CD4-positive, alpha-beta memory T cell (primary cell): ENCODE measurements around the gene CNN2. TPM values are rescaled to one million over a fixed set of nuclear protein-coding genes. Genes with fewer than 3 reads are reported as not detected.

ENCODE experiments used
- CTCF ChIA-PET: fragments of 350-600 bp; sonication (Branson Sonifier 250); formaldehyde crosslinking; loops from one replicate; lab custom pipeline; 2021; ENCODE audit warnings: inconsistent platforms; ENCODE audit not compliant: partially characterized antibody; lab: Charles Lee
- POLR2A ChIA-PET: fragments of 350-600 bp; sonication (Branson Sonifier 250); formaldehyde crosslinking; loops from one replicate; lab custom pipeline; 2021; ENCODE audit not compliant: partially characterized antibody; lab: Charles Lee
- DNase-seq, 5 donors: peaks; one replicate each; pipeline versions ENCODE4 v3.0.0 to v3.0.0-alpha.2; 2020 to 2022; ENCODE audit warnings: mixed read lengths in 1 of 5
- H3K27ac ChIP-seq: one replicate; pipeline ENCODE4 v1.7.0; 2013; ENCODE audit warnings: low read depth, low read length
- H3K27me3 ChIP-seq: 2 replicates; pipeline ENCODE4 v1.7.0; 2013; ENCODE audit warnings: mild to moderate bottlenecking, low read length, moderate library complexity; ENCODE audit not compliant: insufficient read depth
- H3K36me3 ChIP-seq: 2 replicates; pipeline ENCODE4 v1.7.0; 2013; ENCODE audit warnings: mild to moderate bottlenecking, low read length, moderate library complexity; ENCODE audit not compliant: insufficient read depth
- H3K4me1 ChIP-seq: 2 replicates; pipeline ENCODE4 v1.7.0; 2013; ENCODE audit warnings: mild to moderate bottlenecking, low read length, moderate library complexity; ENCODE audit not compliant: insufficient read depth
- H3K4me3 ChIP-seq, 2 donors: one replicate each; pipeline ENCODE4 v1.7.0; 2013; ENCODE audit warnings: low read length in 2 of 2, mild to moderate bottlenecking in 1 of 2
- H3K9me3 ChIP-seq, 2 donors: one replicate each; pipeline ENCODE4 v1.7.0; 2013; ENCODE audit warnings: low read length in 2 of 2, control low read depth in 1 of 2; ENCODE audit not compliant: control insufficient read depth in 1 of 2
- H3K27ac Mint-ChIP-seq, 7 donors: one replicate each; pipeline ENCODE4 v1.8.0; 2020 to 2021; ENCODE audit warnings: mixed read lengths in 7 of 7, mild to moderate bottlenecking in 6 of 7, inconsistent platforms in 3 of 7, moderate library complexity in 3 of 7
- H3K27me3 Mint-ChIP-seq, 2 donors: one replicate each; pipeline ENCODE4 v1.8.0; 2020 to 2021; ENCODE audit warnings: mixed read lengths in 2 of 2
- H3K36me3 Mint-ChIP-seq, 2 donors: one replicate each; pipeline ENCODE4 v1.8.0; 2020 to 2021; ENCODE audit warnings: mixed read lengths in 2 of 2, inconsistent platforms in 1 of 2, mild to moderate bottlenecking in 1 of 2
- H3K4me1 Mint-ChIP-seq, 4 donors: one replicate each; pipeline ENCODE4 v1.8.0; 2020 to 2021; ENCODE audit warnings: mixed read lengths in 4 of 4, mild to moderate bottlenecking in 1 of 4
- H3K4me3 Mint-ChIP-seq, 8 donors: one replicate each; pipeline ENCODE4 v1.8.0; 2020 to 2021; ENCODE audit warnings: mixed read lengths in 8 of 8, mild to moderate bottlenecking in 7 of 8, moderate library complexity in 6 of 8, inconsistent platforms in 3 of 8
- H3K9me3 Mint-ChIP-seq, 8 donors: one replicate each; pipeline ENCODE4 v1.8.0; 2020 to 2021; ENCODE audit warnings: mixed read lengths in 8 of 8, mild to moderate bottlenecking in 5 of 8, inconsistent platforms in 3 of 8, moderate library complexity in 1 of 8
- intact Hi-C: fragments of 100-400 bp; cut with micrococcal nuclease; formaldehyde crosslinking; loops from one replicate; pipeline ENCODE4 v1.15.1; 2023
- polyA plus RNA-seq, 2 donors: library from polyadenylated mRNA; unstranded; fragments of 300-500 nt; fragmentation: Illumina TruSeq; gene quantifications; one replicate each; pipeline ENCODE4 v1.2.3, GENCODE V29; 2021
- total RNA-seq, 2 experiments: library from RNA; stranded (reverse); gene quantifications; one replicate each; pipeline ENCODE4 v1.2.3, GENCODE V29; 2021

The CNN2 gene
- total and polyA plus RNA-seq, 4 experiments from 2014 or later = 263 to 632 (median 355) TPM

DNA sequence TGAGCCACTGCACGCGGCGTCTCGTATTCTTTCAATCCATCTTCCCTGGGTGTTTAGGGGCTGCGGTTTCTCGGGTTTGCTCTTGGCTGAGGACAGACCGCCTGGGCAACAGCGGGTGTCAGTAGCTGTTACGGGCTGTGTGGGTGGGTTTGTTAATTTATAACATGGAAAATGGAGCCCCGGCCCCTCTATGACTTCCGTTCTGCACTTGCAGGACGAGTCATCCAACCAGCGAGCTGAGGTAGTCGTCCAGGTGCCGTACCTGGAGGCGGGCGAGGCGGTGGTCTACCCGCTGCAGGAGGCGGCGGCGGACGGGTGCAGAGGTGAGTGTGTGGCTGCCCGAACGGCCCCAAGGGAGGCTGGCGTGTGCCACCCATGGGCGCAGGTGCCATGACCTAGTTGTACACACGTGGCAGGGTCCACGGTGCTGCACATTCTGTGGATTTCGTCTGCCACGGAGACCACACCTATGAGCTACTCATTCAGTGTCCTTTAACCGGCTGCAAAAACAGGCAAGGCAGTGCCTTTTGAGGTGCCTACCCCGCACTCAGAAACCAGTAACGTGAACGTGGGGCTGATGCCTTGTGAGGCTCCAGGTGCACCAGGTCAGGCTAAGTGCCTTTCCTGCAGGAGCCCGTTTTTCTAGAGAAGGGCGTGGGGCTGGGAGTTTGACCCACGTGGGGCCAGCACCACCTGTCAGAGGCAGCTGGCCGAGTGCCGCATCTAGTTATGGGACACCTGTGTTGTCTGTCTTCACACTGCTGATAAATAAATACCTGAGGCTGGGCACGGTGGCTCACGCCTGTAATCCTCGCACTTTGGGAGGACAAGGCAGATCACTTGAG is 57.8 kb downstream of the CNN2 start:
- Mint-ChIP-seq H3K27me3 (no peaks in the 10 kb centered on the region), H3K4me3 (peak overlapping the region in 3 of 8 donors; percentile 17 to 57 (median 26)), H3K36me3 (peaks cover 39 to 65% of the 10 kb centered on the region in 2 donors), H3K27ac (peak overlapping the region; percentile 57 to 87 (median 78)), H3K4me1 (peaks cover 22 to 85% (median 41%) of the 10 kb centered on the region in 4 donors), H3K9me3 (peaks cover 0 to 13% (median 0%) of the 10 kb centered on the region in 8 donors)
- CTCF ChIA-PET = interaction anchor here (0.8 to 17.9 kb wide), 6 partner anchors 8 to 110 kb away, joined by 3 to 219 read pairs (median 3); partner anchors contain the start of gene ARHGAP45
- Histone ChIP-seq H3K27me3 (no peaks in the 10 kb centered on the region), H3K4me3 (no peak overlapping the region), H3K27ac (no peak overlapping the region), H3K4me1 (peaks cover 93% of the 10 kb centered on the region), H3K36me3 (peaks cover 78% of the 10 kb centered on the region), H3K9me3 (no peaks in the 10 kb centered on the region)
- POLR2A ChIA-PET = interaction anchor here (0.9 to 57.1 kb wide), 7 partner anchors 2 to 185 kb away, joined by 3 to 3893 read pairs (median 8); partner anchors contain the start of genes ABCA7, ARHGAP45, CIRBP and CNN2
- peak in 3 of 5 donors; percentile 4 to 29 (median 10) for DNase-seq
- intact Hi-C loops = no loop called here

DNA sequence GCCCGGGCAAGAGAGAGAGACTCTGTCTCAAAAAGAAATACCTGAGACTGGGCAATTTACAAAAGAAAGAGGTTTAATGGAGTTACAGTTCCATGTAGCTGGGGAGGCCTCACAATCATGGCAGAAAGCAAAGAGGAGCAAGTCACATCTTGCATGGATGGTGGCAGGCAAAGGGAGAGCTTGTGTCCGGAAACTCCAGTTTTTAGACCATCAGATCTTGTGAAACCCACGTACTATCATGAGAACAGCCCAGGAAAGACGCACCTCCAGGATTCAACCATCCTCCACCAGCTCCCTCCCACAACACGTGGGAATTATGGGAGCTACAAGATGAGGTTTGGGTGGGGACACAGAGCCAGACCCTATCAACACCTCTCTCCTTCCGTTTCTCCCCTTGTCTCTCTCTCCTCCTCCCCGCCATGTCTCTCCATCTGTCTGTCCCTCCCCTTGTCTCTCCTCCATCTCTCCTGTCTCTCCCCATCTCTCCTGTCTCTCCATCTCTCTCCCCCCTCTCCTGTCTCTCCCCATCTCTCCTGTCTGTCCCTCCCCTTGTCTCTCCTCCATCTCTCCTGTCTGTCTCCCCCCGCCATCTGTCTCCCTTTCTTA is 58.7 kb downstream of the CNN2 start:
- intact Hi-C loops = no loop called here
- H3K27me3 Mint-ChIP-seq = no peaks in the 10 kb centered on the region
- H3K4me3 Mint-ChIP-seq = peak overlapping the region in 5 of 8 donors; percentile 17 to 57 (median 52)
- no peaks in the 10 kb centered on the region for H3K9me3 ChIP-seq
- H3K4me1 Mint-ChIP-seq = peaks cover 20 to 78% (median 36%) of the 10 kb centered on the region in 4 donors
- peak overlapping the region; percentile 42 to 89 (median 80) for H3K27ac Mint-ChIP-seq
- H3K36me3 Mint-ChIP-seq = peaks cover 33 to 58% of the 10 kb centered on the region in 2 donors
- H3K27me3 ChIP-seq = no peaks in the 10 kb centered on the region
- H3K36me3 ChIP-seq = peaks cover 70% of the 10 kb centered on the region
- peaks cover 0 to 9% (median 0%) of the 10 kb centered on the region in 8 donors for H3K9me3 Mint-ChIP-seq
- H3K4me1 ChIP-seq = peaks cover 89% of the 10 kb centered on the region
- CTCF ChIA-PET = interaction anchor here (1.1 to 17.9 kb wide), 4 partner anchors 9 to 27 kb away, joined by 3 to 219 read pairs (median 19); partner anchors contain the start of gene ARHGAP45
- POLR2A ChIA-PET = interaction anchor here (1.0 to 57.1 kb wide), 8 partner anchors 1 to 109 kb away, joined by 3 to 3893 read pairs (median 12); partner anchors contain the start of genes ABCA7, ARHGAP45, CNN2 and GPX4
- H3K27ac ChIP-seq = no peak overlapping the region
- peak in 1 of 5 donors; percentile 12 for DNase-seq
- no peak overlapping the region for H3K4me3 ChIP-seq

DNA sequence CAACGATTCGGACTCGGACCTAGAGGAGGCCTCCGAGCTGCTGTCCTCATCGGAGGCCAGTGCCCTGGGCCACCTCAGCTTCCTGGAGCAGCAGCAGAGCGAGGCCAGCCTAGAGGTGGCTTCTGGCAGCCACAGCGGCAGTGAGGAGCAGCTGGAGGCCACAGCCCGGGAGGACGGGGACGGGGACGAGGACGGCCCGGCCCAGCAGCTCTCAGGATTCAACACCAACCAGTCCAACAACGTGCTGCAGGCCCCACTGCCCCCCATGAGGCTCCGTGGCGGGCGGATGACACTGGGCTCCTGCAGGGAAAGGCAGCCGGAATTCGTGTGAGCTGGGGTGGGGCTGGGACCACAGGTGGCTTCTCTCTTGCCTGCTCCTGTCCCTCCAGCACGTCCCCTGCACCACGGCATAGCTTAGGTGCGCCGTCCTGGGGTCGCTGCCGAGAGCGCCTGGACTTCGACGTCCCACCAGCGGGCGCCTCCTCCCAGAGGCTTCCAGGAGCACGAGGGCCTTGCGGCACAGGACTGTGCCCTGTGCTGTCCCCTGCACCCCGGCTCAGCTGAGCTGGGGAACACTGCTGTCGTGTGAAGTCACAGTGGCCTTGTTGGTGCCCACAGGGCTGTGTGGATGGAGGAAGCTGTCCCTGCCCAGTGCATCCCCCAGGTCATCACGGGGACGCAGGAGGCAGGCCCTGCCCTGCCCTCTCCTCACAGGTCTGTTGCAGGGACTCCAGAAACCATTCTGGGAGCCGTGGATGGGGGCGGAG is 59.5 kb downstream of the CNN2 start:
- Mint-ChIP-seq H3K4me1 (peaks cover 20 to 73% (median 36%) of the 10 kb centered on the region in 4 donors), H3K9me3 (peaks cover 0 to 9% (median 0%) of the 10 kb centered on the region in 8 donors), H3K4me3 (peak overlapping the region in 1 of 8 donors; percentile 57), H3K27me3 (no peaks in the 10 kb centered on the region), H3K36me3 (peaks cover 32 to 55% of the 10 kb centered on the region in 2 donors), H3K27ac (peak overlapping the region in 5 of 7 donors; percentile 12 to 87 (median 85))
- Histone ChIP-seq H3K27ac (peak overlapping the region; percentile 74), H3K9me3 (no peaks in the 10 kb centered on the region), H3K4me3 (no peak overlapping the region), H3K27me3 (no peaks in the 10 kb centered on the region), H3K4me1 (peaks cover 81% of the 10 kb centered on the region), H3K36me3 (peaks cover 63% of the 10 kb centered on the region)
- ChIA-PET CTCF (interaction anchor here (1.1 to 17.9 kb wide), 7 partner anchors 10 to 106 kb away, joined by 3 to 219 read pairs (median 6); partner anchors contain the start of gene ARHGAP45), POLR2A (interaction anchor here (1.0 to 57.1 kb wide), 9 partner anchors 0 to 183 kb away, joined by 3 to 3893 read pairs (median 6); partner anchors contain the start of genes ABCA7, ARHGAP45, CIRBP and CNN2)
- intact Hi-C loops = no loop called here
- no peak for DNase-seq

DNA sequence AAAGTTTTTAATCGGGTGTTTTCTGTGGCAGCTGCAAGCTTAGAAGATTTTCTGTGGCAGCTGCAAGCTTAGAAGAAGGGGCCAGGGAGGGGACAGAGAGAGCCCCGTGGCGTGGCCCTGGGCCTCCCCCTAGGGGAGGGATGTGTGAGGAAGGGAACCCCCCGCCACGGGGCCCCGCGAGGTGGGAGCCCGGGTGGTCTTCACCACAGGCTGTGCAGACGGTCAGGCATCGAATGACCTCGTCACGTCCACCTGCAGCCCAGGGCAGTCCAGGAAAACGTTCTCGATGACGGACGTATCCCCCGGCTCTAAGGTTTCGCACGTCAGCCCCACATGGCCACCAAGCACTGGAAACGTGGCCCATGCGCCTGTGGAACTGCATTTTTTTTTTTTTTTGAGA is 60.2 kb downstream of the CNN2 start:
- intact Hi-C loops = no loop called here
- Histone ChIP-seq H3K4me1 (peaks cover 74% of the 10 kb centered on the region), H3K27ac (peak overlapping the region; percentile 74), H3K36me3 (peaks cover 56% of the 10 kb centered on the region), H3K9me3 (no peaks in the 10 kb centered on the region), H3K4me3 (no peak overlapping the region), H3K27me3 (no peaks in the 10 kb centered on the region)
- DNase-seq = no peak
- H3K27ac Mint-ChIP-seq = peak overlapping the region in 5 of 7 donors; percentile 22 to 87 (median 80)
- peaks cover 28 to 50% of the 10 kb centered on the region in 2 donors for H3K36me3 Mint-ChIP-seq
- peaks cover 18 to 68% (median 35%) of the 10 kb centered on the region in 4 donors for H3K4me1 Mint-ChIP-seq
- no peaks in the 10 kb centered on the region for H3K27me3 Mint-ChIP-seq
- CTCF ChIA-PET = interaction anchor here (1.3 to 17.9 kb wide), 5 partner anchors 11 to 106 kb away, joined by 3 to 219 read pairs (median 23); partner anchors contain the start of gene ARHGAP45
- POLR2A ChIA-PET = interaction anchor here (0.7 to 57.1 kb wide), 10 partner anchors 1 to 182 kb away, joined by 3 to 3893 read pairs (median 6); partner anchors contain the start of genes ABCA7, ARHGAP45, CIRBP and CNN2
- peak overlapping the region in 1 of 8 donors; percentile 22 for H3K4me3 Mint-ChIP-seq
- peaks cover 0 to 7% (median 0%) of the 10 kb centered on the region in 8 donors for H3K9me3 Mint-ChIP-seq

DNA sequence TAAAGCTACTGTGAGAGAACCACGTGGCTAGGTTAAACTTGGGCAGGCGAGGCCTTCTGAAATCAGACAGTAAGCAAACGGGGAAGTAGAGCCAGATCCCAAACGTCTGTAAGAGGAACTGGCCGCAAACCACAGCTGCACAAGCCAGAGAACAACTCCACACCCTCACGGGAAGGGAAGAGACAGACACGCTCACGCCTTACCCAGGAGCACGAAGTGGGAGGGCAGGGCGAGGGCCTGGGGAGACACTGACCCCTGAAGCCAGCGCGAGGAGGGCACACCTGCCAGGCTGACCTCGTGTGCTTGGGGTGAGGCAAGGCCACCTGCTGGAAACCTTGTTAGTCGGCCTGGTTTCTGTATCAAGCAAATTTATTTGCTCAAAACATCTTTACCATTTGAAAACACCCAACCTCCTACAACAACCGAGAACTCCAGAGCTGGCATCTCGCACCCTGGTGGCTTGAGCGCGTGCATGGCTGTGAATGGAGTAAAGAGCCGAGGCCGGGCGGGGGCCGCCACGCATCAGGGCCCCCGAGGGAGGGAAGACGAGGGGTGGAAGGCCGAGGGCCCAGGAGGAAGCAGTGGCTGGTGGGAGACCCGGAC is 61.5 kb downstream of the CNN2 start:
- intact Hi-C loops = loop anchor here (1.0 kb wide), 3 partner anchors 11 to 31 kb away; no protein-coding TSS in a partner anchor
- peak overlapping the region in 5 of 8 donors; percentile 25 to 82 (median 69) for H3K4me3 Mint-ChIP-seq
- peaks cover 46% of the 10 kb centered on the region for H3K36me3 ChIP-seq
- H3K4me1 Mint-ChIP-seq = peaks cover 14 to 67% (median 32%) of the 10 kb centered on the region in 4 donors
- H3K4me3 ChIP-seq = no peak overlapping the region
- peak overlapping the region; percentile 72 to 97 (median 93) for H3K27ac Mint-ChIP-seq
- peaks cover 64% of the 10 kb centered on the region for H3K4me1 ChIP-seq
- H3K36me3 Mint-ChIP-seq = peaks cover 20 to 42% of the 10 kb centered on the region in 2 donors
- H3K27me3 ChIP-seq = no peaks in the 10 kb centered on the region
- POLR2A ChIA-PET = interaction anchor here (0.7 to 57.1 kb wide), 19 partner anchors 2 to 187 kb away, joined by 3 to 3893 read pairs (median 5); partner anchors contain the start of genes ABCA7, ARHGAP45, CIRBP and CNN2
- DNase-seq = peak; percentile 59 to 78 (median 65)
- H3K27me3 Mint-ChIP-seq = no peaks in the 10 kb centered on the region
- H3K9me3 ChIP-seq = no peaks in the 10 kb centered on the region
- H3K9me3 Mint-ChIP-seq = no peaks in the 10 kb centered on the region
- CTCF ChIA-PET = interaction anchor here (0.8 to 17.9 kb wide), 9 partner anchors 9 to 156 kb away, joined by 3 to 219 read pairs (median 5); partner anchors contain the start of gene ARHGAP45
- peak overlapping the region; percentile 74 for H3K27ac ChIP-seq
